Pulmonary artery endothelial cell (primary cell): ENCODE data around the gene CD84. TPM values are rescaled to one million over a fixed set of nuclear protein-coding genes. Genes with fewer than 3 reads are reported as not detected.
"Not testable (repeated sequence)": the region's sequence is repeated elsewhere in the genome, so short reads cannot be mapped to it uniquely, and the experiment has no call there.

Source experiments
- DNase-seq: peaks from one replicate; pipeline ENCODE4 v3.0.0-alpha.2; 2011; ENCODE audit warnings: low read depth, low spot score
- total RNA-seq: library from RNA; depleted of rRNA; stranded (reverse); fragments of >200 nt; gene quantifications from 2 replicates; pipeline ENCODE4 v1.2.3, GENCODE V29; 2014

Gene CD84, protein sequence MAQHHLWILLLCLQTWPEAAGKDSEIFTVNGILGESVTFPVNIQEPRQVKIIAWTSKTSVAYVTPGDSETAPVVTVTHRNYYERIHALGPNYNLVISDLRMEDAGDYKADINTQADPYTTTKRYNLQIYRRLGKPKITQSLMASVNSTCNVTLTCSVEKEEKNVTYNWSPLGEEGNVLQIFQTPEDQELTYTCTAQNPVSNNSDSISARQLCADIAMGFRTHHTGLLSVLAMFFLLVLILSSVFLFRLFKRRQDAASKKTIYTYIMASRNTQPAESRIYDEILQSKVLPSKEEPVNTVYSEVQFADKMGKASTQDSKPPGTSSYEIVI
- total RNA-seq: not detected in 2 replicates

DNA sequence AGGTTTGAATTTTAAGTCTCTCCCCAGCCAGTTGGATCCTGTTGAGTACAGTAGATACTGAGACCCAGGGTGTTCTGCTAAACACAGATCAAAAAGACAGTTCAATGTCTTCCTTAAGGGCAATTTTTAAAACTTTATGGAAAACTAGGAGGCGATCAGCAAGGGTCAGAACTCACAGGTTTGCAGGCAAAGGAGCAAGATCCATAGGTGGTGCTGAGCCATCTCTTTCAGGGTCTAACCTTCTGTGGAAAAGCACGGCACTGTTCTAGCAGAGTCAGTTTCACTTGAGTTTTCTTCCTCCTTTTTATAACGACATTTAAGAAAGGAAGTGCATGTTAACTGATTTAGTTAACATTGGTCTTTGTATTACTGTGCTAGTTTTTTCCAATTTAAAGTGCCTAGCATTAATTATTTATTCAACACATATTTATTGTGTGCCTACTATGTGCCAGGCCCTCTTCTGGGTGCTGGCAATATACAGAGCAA lies at the start of gene CD84:
Gene CD84, minus strand, starts transcription at position 281 of the 486 bp plus-strand sequence. Its CDS starts 59 bp downstream, at position 222.
- no peak for DNase-seq

DNA sequence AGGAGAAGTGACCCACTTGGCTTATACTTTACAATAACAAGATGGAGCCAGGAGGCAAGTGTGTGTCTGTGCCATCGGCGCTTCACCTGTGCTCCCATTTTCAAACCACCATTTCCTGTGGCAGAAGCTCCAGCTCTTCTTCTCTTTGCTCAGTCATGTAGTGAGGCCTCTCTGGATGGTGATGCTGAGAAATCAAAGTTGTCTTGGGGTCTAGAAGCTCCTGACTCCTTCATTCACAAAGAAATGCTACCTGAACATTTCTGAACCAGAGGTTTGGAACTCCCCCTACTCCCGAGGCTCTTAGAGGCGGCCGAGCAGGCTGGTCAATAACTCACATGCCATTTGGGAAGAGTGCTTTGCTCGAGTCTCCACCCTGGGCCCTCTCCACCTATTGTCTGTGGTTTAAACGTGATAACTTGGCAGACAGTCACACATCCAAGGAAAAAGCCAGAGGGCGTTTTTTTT lies 49.5 kb upstream of the CD84 start:
- no peak for DNase-seq

DNA sequence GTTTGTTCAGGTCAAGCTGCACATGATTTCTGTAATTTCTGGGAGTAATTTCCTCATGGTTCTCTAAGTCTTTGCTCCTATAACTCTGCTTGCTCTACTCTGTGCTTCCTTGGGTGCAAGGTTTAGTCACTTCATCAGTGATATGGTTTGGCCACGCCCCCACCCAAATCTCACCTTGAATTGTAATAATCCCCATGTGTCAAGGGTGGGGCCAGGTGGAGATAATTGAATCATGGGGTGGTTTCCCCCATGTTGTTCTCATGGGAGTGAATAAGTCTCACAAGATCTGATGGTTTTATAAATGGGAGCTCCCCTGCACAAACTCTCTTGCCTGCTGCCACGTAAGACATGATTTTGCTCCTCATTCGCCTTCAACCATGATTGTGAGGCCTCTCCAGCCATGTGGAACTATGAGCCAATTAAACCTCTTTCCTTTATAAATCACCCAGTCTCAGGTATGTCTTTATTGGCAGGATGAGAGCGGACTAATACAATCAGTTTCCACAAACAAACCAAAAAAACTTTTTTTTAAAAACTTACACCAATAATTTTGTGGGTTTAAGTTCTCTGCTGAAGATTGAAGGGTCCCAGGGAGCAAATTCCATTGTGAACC lies 48.5 kb upstream of the CD84 start:
- not testable (repeated sequence) for DNase-seq

DNA sequence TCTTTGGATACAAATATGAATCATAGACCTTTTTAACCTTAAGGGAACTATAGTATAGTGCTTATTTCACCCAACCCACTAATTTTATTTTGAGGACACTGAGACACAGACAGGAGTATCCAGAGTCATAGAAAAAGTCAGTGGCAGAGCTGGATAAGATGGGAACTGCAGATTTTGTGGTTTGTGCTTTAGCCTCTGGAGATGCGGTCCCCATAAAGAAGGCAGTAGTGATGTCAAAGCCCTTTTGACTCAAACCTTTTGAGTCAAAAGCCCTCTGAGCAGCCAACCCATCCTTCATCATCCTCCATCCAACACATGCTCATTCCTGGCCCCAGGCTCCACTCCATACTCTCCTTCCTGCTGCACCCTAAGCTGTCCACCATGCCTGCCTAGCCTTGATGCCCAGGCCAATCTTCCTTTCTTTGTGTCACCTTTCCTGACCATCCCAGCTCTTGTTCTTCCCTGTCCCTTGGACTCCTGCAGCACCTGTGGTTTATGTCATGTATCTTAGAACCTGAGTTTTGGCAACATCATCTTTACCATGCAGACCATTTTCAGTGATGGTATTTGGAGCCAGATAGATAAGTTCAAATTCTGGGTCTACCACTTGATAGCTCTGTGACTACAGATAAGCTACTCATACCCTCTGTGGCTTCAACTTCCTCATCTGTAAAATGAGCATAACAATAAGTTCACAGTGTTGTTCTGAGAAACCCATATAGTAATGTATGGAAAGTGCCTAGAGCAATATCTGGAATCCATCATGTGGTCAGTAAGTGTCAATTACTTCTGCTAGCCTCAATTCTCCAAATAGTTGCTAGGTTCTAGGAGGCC lies 47.4 kb upstream of the CD84 start:
- DNase-seq: no peak

DNA sequence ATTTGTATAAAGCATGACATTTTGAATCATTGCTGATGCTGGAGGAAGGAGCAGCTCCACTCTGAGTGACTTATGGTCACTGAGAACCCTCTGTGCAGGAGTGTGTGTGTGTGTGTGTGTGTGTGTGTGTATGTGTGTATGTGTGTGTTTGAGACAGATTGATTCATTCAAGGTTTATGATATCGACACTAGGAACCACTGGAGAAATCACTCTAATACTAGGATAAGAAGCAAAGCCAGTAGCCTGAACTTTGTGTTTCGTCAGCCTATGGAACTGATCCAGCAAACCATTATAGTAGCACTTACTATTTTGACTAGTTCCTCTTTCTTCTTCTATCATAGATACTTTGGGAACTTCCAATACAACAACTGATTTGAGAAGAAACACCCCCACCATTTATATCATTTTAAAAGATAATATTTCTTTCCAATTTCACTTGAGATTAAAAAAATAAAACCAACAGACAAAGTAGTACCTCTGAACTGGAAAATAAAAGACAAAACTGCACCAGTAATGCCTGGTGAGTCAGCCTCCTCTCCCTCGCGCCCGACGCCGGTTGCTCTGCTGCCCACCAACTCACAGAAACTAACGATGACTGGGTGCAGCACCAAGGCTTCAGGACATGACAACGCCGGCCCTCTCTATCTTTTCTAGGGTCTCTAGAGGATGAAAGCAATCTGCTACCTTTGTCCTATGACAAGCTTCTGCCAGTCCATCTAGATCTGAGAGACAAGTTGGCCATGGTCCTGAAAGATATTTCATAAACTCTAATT lies 46.6 kb upstream of the CD84 start:
- no peak for DNase-seq

DNA sequence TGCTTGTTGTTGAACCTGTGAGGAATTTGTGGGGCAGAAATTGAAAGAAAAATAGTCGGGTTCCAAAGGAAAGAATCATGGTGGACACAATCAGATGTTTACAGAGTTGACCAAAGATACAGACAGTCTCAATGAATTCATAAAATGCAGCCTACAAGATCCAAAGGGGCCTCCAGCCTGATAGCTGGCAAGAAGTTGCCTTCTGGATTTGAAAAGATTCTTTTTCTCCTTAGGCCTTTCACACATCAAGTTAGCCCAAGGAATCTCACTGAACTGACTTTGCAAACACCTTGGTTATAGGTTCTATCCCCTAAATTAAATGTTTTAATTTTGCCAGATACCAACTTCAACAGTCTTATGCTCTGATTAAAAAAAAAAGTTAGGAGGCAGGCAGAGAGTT lies 46.0 kb upstream of the CD84 start:
- DNase-seq: no peak

DNA sequence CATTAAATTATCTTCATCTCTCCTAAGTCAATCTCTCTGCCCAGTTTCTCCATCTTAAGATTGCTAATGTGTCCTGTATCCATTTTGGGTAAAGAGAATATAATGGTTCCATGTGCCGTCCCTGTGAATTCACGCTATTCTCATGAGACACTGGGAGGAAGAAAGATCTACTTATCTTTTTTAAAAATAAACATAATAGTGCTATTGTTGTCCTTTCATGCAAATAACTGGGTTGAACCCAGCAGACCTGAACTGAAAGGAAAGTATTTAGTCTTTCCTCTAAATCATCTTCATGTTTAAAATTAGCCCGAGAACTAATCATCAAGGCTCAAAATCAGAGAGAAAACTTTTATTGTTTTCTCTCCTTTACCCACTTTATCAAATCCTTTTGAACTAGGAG lies 45.2 kb upstream of the CD84 start:
- no peak for DNase-seq

DNA sequence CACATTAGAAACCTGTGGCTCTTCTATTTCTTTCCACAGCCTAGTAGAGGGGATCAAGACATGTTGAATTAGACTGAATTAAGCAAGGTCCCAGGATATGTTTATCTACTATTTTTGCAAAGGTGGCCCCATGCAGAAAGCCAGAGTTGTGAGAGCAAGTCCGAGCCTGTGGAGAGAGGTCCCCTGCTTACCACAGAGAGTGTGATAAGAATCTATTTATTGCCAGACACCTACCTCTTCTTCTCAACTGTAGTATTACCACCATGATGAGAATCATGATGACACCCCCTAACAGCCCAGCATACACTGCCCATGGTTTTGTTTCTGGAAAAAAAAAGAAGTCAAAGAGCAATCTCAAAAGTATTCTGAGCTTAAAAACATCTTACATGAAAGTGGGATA lies 44.6 kb upstream of the CD84 start:
- DNase-seq: no peak

DNA sequence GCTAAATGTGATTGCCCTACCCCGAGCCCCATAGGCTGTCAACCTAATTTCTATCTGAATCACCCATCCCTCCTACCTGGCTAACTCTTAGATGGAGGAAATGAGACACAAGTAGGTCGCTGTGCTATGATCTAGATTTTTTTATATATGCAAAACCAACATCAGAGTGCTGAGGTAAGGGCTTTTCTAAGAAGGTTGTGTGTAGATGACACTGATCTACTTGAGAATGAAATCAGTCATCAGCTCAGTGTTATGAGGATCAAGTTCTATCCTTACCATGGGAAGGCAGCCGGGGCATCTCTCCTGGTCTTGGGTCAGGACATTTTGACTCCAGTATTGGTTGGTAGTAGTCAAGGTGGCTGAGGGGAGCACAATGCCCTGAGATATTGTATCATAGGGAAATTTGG lies 43.9 kb upstream of the CD84 start:
- DNase-seq: no peak

DNA sequence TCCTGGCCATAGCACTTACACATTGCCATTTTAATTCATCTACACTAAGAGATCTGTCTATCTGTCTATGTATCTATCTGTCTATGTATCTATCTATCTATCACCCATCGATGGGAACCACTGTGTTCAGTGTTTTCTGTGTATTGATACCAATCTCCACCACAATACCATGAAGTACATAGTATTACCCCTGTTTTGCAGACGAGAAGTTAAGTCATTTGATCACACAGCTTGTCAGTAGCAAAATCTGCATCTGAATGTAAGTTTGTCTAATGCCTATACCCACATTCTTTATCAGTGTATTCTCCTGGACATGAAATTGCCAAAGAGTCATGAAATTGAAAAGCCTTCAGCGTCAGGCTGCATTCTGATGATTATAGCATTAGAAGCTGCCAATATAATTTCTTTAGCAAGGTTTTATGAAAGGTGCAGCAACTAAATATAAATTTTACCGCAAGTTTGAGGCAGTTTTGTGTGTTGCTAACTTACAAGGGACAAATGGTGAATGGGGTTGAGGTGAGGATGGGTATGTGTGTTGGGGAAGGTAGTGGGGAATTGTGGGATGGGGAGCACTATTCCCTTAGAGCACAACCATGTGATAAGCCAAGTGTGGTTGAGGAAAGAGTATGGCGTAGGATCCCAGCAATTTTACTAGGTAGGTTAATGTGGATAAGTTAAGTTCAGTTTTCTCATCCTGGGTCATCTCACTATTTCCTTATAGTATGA lies 43.4 kb upstream of the CD84 start:
- DNase-seq: no peak

DNA sequence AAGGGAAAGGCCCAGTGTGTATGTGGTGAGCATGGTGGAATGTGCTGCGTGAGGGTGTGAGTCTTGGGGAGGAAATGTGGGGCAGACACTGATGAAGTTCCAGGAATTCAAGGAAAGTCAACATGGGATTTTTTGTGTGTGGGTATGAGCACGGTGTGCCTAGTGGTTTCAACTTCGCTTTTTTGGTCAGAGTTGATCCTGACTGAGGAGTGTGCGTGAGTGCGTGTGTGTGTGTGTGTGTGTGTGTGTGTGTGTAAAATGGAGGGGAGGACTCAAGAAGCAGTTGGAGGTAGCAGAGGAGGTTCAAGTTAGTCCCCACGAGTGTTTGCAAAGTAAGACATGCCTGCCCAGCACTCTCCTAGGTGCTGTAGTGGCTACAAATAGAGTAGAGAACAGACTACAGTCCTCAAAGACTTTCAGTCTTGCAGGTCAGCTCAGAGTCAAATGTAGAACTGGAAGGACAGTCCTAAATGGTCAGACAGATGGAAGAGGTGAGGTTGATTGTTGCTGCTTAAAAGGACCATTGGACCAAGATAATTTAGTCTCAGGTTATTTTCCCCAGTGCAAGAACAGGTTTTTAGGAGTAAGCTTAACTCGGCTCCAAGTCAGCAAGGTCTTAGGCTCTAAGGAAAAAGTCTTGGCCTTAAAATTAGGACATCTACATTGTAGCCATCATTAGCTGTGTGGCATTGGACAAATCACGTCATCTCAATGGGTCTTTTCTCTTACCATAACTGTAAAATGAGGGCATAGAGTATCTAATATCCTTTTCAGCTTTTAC lies 42.5 kb upstream of the CD84 start:
- DNase-seq: no peak

DNA sequence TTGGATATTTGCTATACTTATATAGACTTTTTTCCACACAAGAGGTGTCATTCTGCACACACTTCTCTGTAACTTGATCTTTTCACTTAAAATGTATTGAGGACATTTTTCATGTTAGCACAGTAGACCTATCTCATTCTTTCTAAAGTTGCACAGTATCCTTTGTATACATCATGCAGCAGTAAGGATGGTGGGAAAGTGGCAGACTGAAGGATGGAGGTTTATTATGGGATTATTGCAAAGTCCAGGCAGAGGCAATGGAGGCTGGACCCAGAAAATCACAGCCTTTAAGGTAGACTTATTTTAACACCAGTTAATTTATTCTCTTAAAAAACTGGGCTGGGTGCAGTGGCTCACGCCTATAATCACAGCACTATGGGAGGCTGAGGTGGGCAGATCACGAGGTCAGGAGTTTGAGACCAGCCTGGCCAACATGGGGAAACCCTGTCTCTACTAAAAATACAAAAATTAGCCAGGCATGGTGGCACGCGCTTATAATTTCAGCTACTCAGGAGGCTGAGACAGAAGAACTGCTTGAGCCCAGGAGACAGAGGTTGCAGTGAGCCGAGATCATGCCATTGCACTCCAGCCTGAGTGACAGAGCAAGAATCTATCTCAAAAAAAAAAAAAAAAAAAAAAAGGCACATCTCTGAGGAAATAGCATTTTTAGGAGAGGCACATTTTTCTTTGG lies 41.8 kb upstream of the CD84 start:
- no peak for DNase-seq

DNA sequence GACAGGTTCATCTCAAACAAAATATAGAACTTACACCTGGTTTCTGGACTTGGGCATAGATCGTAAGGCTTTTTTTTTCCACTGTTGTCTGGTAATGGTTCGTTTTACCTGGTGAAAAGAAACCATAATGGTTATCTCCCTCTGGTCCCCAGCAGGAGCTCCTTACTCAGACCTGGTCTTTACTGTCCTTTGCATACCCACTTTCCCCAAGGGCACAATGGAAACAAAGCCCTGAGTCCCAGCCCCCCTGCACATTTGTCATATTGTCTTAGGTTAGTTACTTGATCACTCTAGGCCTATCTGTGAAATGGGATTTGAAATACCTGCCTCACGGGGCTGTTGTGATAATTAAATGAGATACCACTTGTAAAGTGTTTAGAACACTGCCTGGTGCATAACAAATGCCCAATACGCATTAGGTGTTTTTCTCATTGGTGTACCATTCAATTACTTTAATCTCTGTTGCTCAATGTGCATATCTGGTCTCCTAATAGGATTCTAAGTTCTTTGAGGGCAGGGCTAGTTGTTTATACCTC lies 40.5 kb upstream of the CD84 start:
- no peak for DNase-seq

DNA sequence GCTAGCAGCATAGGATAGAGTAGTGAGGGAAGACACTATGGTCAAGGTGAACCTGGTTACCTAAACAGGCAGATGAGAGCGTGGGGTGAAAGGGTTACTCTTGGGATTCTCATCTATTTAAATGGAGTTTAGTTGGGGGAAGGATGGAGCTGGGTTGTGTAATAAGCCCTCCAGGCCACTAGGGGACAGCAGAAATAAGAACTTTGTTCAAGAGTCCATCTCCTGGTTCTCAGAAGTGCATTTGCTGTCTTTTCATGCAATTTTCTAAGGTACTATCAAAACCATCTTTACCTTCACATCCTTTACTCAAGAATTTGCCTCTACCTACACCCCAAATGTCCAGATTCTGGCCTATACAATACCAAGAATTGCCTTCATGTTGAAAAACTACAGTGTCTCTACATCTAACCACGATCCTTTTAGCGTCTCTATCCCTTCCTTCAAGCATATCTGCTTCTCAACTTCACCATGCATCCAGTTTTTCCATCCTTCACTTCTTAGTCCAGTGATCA lies 39.5 kb upstream of the CD84 start:
- no peak for DNase-seq

DNA sequence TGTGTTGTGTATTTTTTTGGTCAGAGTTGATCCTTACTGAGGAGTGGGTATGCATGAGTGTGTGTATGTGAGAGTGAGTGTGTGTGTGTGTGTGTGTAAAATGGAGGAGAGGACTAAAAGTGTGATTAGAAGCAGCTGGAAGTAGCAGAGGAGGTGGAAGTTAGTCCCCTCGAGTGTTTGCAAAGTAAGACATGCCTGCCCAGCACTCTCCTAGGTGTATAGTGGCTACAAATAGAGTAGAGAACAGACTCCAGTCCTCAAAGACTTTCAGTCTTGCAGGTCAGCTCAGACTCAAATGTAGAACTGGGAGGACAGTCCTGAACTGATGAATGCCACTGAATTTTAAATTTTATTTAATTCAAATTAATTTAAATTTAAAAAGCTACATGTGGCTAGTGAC lies 39.0 kb upstream of the CD84 start:
- DNase-seq: no peak

DNA sequence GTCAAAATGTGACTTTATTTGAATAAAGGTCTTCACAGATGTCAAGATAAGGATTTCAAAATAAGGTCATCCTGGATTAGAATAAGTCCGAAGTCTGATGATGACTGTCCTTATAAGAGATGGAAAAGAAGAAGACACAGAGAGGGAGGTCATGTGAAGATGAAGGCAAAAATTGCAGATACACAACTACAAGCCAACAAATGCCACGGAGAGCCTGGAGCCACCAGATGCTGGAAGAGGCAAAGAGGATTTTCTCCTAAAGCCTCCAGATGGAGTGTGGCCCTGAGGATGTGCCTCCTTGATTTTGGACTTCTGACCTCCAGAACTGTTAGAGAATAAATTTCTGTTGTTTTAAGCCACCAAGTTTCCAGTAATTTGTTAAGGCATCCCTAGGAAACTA lies 36.4 kb upstream of the CD84 start:
- DNase-seq: no peak

DNA sequence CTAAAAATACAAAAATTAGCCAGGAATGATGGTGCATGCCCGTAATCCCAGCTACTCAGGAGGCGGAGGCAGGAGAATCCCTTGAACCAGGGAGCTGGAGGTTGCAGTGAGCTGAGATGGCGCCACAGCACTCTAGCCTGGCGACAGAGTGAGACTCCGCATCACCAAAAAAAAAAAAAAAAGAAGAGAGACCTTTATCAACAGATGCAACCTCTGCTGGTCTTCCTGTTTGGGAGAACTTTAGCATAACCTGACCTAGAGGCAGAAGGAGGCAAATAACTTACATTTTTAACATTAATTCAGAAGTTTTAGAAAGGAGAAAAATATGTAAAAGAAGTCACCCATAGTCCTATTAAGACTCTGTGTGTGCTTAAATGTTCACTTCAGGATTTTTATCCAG lies 35.1 kb upstream of the CD84 start:
- no peak for DNase-seq

DNA sequence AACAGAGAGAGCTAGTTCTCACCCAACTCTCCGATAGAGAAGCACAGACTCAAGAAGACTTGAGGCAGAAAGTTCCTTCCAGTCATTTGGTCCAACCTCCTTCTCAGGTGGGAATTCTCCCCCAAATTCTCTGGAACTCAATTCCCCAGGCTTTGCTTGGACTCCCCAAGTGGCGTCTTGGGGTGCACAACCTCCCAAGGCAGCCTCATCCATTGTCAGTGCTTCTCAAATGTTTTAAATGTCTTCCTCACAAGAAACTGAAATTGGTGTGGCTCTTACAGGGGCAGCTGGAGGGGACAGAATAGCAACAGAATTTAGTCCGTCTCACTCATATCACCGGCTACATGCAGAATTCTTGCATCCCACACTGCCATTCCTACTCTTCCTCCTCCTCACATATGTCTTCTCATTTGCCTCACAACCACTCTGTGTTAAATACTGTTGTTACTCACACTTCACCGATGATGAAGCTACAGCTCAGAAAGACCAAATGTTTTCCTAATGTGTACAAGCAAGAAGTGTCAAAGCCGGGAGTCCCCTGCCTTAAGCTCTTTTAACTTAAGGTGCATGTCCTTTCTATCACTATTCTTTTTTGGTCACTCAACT lies 33.4 kb upstream of the CD84 start:
- DNase-seq: no peak
